ENCODE measurements around the gene TFE3. TPM values are rescaled to one million over a fixed set of nuclear protein-coding genes. Genes with fewer than 3 reads are reported as not detected.

TFE3 gene, protein sequence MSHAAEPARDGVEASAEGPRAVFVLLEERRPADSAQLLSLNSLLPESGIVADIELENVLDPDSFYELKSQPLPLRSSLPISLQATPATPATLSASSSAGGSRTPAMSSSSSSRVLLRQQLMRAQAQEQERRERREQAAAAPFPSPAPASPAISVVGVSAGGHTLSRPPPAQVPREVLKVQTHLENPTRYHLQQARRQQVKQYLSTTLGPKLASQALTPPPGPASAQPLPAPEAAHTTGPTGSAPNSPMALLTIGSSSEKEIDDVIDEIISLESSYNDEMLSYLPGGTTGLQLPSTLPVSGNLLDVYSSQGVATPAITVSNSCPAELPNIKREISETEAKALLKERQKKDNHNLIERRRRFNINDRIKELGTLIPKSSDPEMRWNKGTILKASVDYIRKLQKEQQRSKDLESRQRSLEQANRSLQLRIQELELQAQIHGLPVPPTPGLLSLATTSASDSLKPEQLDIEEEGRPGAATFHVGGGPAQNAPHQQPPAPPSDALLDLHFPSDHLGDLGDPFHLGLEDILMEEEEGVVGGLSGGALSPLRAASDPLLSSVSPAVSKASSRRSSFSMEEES
- 10 to 100 TPM; 24.9 to 71.9 TPM for total RNA-seq

- Histone ChIP-seq H3K4me1 (peaks cover 38% of the 10 kb centered on the region), H3K36me3 (replicated peaks in 1 of 2; ENCODE audit: insufficient read depth in 1 of 2, low read depth in 2 of 2) (no peaks in the 10 kb centered on the region), H3K27me3 (no peaks in the 10 kb centered on the region), H3K27ac (peak within 1 kb of the TSS; percentile 83 to 92 (median 88)), H3K4me3 (peak within 1 kb of the TSS; percentile 24 to 62), H3K9me3 (no peaks in the 10 kb centered on the region)
- peak; percentile 98 to 99 (median 99) for DNase-seq
- intact Hi-C loops (cut with DNase I) = no loop called here
- peak; percentile 53 to 73 (median 69) for TF ChIP-seq POLR2A (IDR thresholded peaks at IDR 0.05)
- peak; percentile 30 to 85 (median 67) for TF ChIP-seq CTCF (IDR thresholded peaks at IDR 0.05)
- ATAC-seq = peak; percentile 88
- WGBS, 2 donors = 0% methylated on average over 19 of the region's 67 CpGs; no CpG with 5 or more reads in 1 of the 2 donors
These were observed at the start of gene TFE3 for GRCh38 chrX:49043220-49043986. Gene TFE3 (minus strand): TSS chrX:49043357. CDS start chrX:49043226, 131 bp downstream.

DNA sequence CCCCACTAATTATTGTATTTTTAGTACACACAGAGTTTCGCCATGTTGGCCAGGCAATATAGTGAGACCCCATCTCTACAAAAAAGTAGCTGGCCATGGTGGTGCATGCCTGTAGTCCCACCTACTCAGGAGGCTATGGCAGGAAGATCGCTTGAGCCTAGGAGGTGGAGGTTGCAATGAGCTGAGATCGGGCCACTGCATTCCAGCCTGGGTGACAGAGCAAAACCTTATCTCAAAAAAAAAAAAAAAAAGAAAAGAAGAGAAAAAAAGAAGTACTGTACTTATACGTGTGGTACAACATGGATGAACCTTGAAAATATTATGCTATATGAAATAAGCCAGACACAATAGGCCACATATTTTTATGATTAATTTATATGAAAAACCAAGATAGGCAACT, 46.4 kb upstream of the TFE3 start:
- Histone ChIP-seq H3K27ac (no peak overlapping the region), H3K36me3 (replicated peaks in 1 of 2; ENCODE audit: insufficient read depth in 1 of 2, low read depth in 2 of 2) (no peaks in the 10 kb centered on the region), H3K4me3 (no peak overlapping the region), H3K27me3 (no peaks in the 10 kb centered on the region), H3K9me3 (no peaks in the 10 kb centered on the region), H3K4me1 (no peaks in the 10 kb centered on the region)
- ATAC-seq = no peak
- no peak for DNase-seq
- TF ChIP-seq POLR2A (IDR thresholded peaks at IDR 0.05) = no peak
- TF ChIP-seq CTCF (IDR thresholded peaks at IDR 0.05) = no peak
- WGBS, 2 donors = 77 to 80% methylated on average over 3 to 4 of the region's 4 CpGs
- intact Hi-C loops (cut with DNase I) = no loop called here

GRCh38 chrX:49082271-49082871, 39.2 kb upstream of the TFE3 start:
- no peak for ATAC-seq
- no peaks in the 10 kb centered on the region for H3K27me3 ChIP-seq
- H3K36me3 ChIP-seq (replicated peaks in 1 of 2; ENCODE audit: insufficient read depth in 1 of 2, low read depth in 2 of 2) = no peaks in the 10 kb centered on the region
- no peak for DNase-seq
- 63 to 81% methylated on average over 4 of the region's 4 CpGs for WGBS, 2 donors
- no peak overlapping the region for H3K4me3 ChIP-seq
- peaks cover 10% of the 10 kb centered on the region for H3K4me1 ChIP-seq
- TF ChIP-seq CTCF (IDR thresholded peaks at IDR 0.05) (no peak), POLR2A (IDR thresholded peaks at IDR 0.05) (no peak)
- no peak overlapping the region for H3K27ac ChIP-seq
- no peaks in the 10 kb centered on the region for H3K9me3 ChIP-seq
- intact Hi-C loops (cut with DNase I) = no loop called here

DNA sequence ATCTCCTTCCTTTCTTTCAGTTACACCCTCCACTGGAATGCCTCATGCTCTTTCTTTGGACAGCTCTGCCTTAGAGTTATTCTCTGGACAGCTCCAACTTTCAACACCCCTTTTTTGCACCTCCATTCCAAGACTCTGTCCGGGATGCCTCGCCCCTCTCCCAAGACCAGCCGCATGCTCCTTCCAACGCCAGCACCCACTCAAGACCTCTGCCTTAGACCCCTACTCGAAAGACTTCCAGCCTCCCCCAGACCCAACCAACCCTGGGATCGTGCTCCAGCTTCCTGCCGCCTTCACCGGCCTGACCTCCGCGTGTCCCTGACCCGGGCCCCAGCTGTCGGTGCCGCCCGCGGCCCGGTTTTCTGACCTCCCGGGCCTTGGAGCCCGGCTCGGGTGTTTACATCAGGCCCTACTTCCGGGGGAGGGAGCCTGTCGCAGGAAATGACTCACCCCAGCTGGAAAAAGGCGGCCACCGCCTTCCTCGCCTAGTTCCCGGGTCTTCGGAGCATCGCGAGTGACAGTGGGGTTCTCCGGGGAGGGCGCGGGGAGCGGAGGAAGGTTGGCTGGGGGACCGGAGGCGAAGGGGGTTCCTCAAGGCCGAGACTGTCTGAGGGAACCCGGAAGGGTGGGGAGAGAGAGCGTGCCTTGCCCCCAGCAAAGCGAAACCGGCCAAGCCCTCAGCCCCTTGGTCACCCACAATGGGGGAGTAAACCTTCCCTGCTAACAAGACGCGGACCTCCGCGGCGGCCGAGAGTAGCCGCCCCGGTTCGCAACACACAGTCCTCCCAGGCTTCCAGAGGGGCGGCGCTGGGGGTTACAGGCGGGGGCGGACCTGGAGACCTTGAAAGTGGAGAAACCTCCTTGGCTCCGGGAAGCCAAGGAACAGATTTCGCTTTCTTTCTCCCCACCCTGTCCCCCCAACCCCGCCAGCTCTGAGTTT, 36.6 kb upstream of the TFE3 start, which contains the start of gene WDR45:
TSS of gene WDR45 (minus strand) at position 399 of the 940 bp plus-strand sequence. CDS start 1,792 bp downstream, outside the sequence.
- TF ChIP-seq POLR2A (IDR thresholded peaks at IDR 0.05) (peak; percentile 40 to 76 (median 75)), CTCF (IDR thresholded peaks at IDR 0.05) (no peak)
- Histone ChIP-seq H3K4me1 (peaks cover 10% of the 10 kb centered on the region), H3K27ac (peak within 1 kb of the TSS; percentile 81 to 95 (median 88)), H3K9me3 (no peaks in the 10 kb centered on the region), H3K27me3 (no peaks in the 10 kb centered on the region), H3K4me3 (peak within 1 kb of the TSS; percentile 32 to 41), H3K36me3 (replicated peaks in 1 of 2; ENCODE audit: insufficient read depth in 1 of 2, low read depth in 2 of 2) (peaks cover 0 to 1% of the 10 kb centered on the region in 2 donors)
- ATAC-seq (peak; percentile 91), DNase-seq (peak; percentile 71 to 77 (median 72))
- 0% methylated on average over 6 to 31 of the region's 55 CpGs for WGBS, 2 donors
- intact Hi-C loops (cut with DNase I) = no loop called here

Measured in body of pancreas (tissue), 4 donors.